ENCODE results near the gene MGAT4B.

- TF ChIP-seq EP300 (IDR thresholded peaks at IDR 0.05) = no peak
- TF ChIP-seq CTCF (IDR thresholded peaks at IDR 0.05) = no peak
- TF ChIP-seq POLR2A (IDR thresholded peaks at IDR 0.05) = no peak
Measured at GRCh38 chr5:179827680-179828079, 21.0 kb upstream of the MGAT4B start.

Measured in sigmoid colon (tissue), 4 donors.